Muscle of leg (tissue), 11 donors: ENCODE data around the gene COX17. TPM values are rescaled to one million over a fixed set of nuclear protein-coding genes. Genes with fewer than 3 reads are reported as not detected.

ENCODE experiments used
- DNase-seq: peaks from one replicate; pipeline ENCODE4 v3.0.0; 2013
- H3K27ac ChIP-seq: one replicate; pipeline ENCODE4 v1.5.1; 2013; ENCODE audit warnings: mild to moderate bottlenecking, low read length, control low read depth
- H3K27me3 ChIP-seq: one replicate; pipeline ENCODE4 v1.6.1; 2013; ENCODE audit warnings: low read length; ENCODE audit not compliant: control insufficient read depth, insufficient read depth
- H3K36me3 ChIP-seq: one replicate; pipeline ENCODE4 v1.6.1; 2013; ENCODE audit warnings: low read length; ENCODE audit not compliant: control insufficient read depth, insufficient read depth
- H3K4me1 ChIP-seq: one replicate; pipeline ENCODE4 v1.6.1; 2013; ENCODE audit warnings: low read length; ENCODE audit not compliant: control insufficient read depth, insufficient read depth
- H3K4me3 ChIP-seq: one replicate; pipeline ENCODE4 v1.5.1; 2013; ENCODE audit warnings: low read length, control low read depth
- H3K9me3 ChIP-seq: replicated peaks from 2 replicates; pipeline ENCODE4 v1.6.1; 2013; ENCODE audit warnings: low read depth, low read length; ENCODE audit not compliant: control insufficient read depth
- WGBS: methylation state at CpG from one replicate; pipeline ENCODE4 v1.1.5; 2013; ENCODE audit warnings: missing lambda C conversion rate; ENCODE audit not compliant: insufficient coverage; 5-methylcytosine and 5-hydroxymethylcytosine counted together
- polyA plus RNA-seq, 8 donors: library from polyadenylated mRNA; unstranded; fragments of 120-200 nt; gene quantifications; one replicate each; pipeline versions ENCODE4 v1.2.1 to v1.2.3, GENCODE V29; 2013; ENCODE audit warnings: inconsistent platforms in 1 of 8, low replicate concordance in 1 of 8; ENCODE audit not compliant: insufficient read length in 8 of 8, insufficient read depth in 1 of 8
- total RNA-seq: library from RNA; stranded (reverse); fragments of 120-200 nt; gene quantifications from one replicate; pipeline ENCODE4 v1.2.4, GENCODE V29; 2013

Gene COX17
- total and polyA plus RNA-seq, 9 donors, result 42.8 to 77.2 (median 64.8) TPM

DNA sequence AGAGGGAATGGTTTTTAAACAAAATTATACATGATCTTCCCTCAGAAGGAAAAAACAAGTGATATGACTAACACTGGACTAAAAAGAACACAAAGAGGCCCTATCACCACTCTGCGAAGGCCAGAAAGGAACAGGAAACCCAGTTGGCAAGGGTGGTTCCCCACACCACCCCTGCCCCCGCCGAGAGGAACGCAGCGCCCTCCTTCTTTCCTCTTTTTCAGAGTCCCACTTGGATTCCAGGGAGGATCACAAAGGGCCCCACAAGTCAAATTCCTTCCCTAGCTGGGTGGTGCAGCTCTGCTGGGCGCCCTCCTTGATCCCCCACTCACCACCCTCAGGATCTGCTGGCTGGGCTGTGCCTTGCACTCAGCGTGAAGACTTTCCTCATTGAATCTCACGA, 49.7 kb downstream of the COX17 start:
- 75% methylated on average over 8 of the region's 8 CpGs for WGBS
- H3K4me1 ChIP-seq, result peaks cover 2% of the 10 kb centered on the region
- no peak overlapping the region for H3K27ac ChIP-seq
- H3K4me3 ChIP-seq, result no peak overlapping the region
- no peaks in the 10 kb centered on the region for H3K27me3 ChIP-seq
- no peaks in the 10 kb centered on the region for H3K36me3 ChIP-seq
- DNase-seq, result no peak
- H3K9me3 ChIP-seq, result no peaks in the 10 kb centered on the region

DNA sequence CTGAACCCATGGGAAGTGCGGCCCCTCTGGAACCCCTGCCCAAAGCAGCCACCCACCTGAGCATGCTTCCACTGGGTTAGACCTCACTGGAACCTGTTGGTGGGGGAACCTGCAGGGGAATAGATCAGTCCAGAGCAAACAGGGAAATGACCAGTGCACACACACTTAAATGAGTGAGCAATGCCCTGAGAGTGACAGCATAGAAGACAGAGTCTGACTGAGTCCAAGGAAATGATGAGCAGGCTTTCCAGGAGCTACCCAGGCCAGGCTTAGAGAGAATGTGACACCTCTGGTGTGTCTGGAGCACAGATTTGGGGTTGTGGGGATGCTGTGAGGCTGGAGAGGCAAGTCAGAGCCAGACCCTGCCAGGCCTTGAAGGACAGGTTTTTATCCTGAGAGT, 51.0 kb downstream of the COX17 start:
- H3K27ac ChIP-seq, result no peak overlapping the region

DNA sequence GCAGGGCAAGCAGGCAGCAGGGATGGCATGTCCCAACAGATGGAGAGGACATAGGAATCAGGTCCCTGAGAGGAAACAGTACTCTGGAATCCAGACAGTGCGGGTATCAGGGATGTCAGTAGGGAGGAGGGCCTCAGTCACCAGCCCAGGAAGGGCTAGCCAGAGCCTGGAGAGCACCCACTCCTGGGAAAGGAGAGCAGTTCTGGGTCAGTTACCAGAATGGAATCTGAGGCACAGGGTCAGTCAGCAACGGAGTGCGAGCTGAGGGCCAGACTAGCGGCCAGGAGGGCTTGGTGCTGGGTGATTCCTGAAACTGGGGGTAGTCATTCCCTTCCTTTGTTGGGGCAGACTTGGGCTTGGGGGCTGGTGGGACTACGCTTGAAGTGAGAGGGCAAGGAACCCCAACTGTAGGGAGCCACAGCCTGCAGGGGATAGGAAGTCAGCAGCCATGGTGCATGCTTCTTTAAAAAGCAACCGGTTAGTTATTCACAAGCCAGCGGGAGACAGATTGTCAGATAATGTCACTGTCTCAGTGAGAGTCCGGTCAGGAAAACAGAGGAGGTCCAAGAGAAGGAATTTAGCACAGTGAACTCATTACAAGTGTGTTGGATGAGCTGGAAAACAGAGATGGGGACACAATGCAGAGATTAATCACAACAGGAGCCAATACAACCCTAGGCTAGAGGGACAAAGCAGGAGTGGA, 51.6 kb downstream of the COX17 start:
- Histone ChIP-seq H3K4me3 (no peak overlapping the region), H3K27ac (no peak overlapping the region), H3K9me3 (no peaks in the 10 kb centered on the region), H3K4me1 (peaks cover 5% of the 10 kb centered on the region), H3K36me3 (no peaks in the 10 kb centered on the region), H3K27me3 (no peaks in the 10 kb centered on the region)
- DNase-seq, result no peak
- WGBS, result 76% methylated on average over 8 of the region's 8 CpGs

More for the DNA sequence above, 51.0 kb downstream of the COX17 start:
- no peaks in the 10 kb centered on the region for H3K36me3 ChIP-seq
- H3K27me3 ChIP-seq, result no peaks in the 10 kb centered on the region
- no peak overlapping the region for H3K4me3 ChIP-seq
- DNase-seq, result no peak
- H3K4me1 ChIP-seq, result peaks cover 5% of the 10 kb centered on the region
- no CpG with 5 or more reads among the region's 1 CpG for WGBS
- H3K9me3 ChIP-seq, result no peaks in the 10 kb centered on the region

DNA sequence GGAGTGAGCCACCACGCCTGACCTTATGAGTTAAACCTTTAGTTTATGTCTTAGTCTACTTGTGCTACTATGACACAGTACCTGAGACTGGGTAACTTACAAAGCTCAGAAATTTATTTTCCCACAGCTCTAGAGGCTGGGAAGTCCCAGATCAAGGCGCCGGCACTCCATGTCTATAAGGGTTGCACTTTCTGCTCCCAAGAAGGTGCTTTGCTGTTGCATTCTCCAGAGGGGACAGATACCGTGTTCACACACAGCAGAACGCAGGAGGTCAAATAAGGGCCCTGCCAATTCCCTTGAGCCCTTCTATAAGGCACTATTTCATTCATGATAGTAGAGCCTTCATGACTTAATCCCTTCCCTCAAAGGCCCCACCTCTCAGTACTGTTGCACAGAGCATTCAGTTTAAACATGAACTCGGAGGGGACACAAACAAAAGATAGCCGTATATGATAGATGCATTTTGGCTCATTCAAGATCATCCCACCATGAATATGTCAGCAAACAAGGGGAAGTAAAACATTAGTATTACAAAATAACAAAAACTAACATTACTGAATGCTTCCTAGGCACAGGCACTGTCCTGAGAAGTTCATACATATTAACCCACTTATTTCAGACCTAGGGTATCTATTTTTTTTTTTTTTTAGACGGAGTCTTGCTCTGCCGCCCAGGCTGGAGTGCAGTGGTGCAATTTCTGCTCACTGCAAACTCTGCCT, 53.0 kb downstream of the COX17 start:
- DNase-seq, result no peak
- no peak overlapping the region for H3K27ac ChIP-seq
- 81% methylated on average over 3 of the region's 9 CpGs for WGBS
- H3K9me3 ChIP-seq, result no peaks in the 10 kb centered on the region
- H3K36me3 ChIP-seq, result no peaks in the 10 kb centered on the region
- no peak overlapping the region for H3K4me3 ChIP-seq
- H3K4me1 ChIP-seq, result peaks cover 4% of the 10 kb centered on the region
- no peaks in the 10 kb centered on the region for H3K27me3 ChIP-seq

DNA sequence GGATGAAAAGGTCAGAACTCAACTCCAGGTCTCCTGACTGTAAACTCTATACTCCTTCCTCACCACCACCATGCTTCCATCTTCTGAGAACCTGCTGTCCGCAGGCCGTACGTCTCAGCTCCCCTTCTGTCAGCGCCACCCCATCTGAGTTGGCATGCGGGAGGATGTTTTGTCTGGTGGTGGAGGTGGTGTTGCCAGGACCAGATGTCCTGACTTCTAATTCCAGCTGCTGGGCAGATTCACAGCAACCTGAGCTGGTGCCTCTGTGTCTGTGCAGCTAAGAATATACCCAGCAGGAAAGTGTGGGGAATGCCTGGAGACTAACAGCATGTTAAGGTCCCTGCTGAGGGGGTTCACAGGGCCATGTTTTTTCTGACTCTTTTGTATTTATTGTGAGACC, 56.3 kb downstream of the COX17 start:
- no CpG with 5 or more reads among the region's 5 CpGs for WGBS
- Histone ChIP-seq H3K4me3 (no peak overlapping the region), H3K36me3 (no peaks in the 10 kb centered on the region), H3K9me3 (no peaks in the 10 kb centered on the region), H3K27me3 (no peaks in the 10 kb centered on the region), H3K27ac (no peak overlapping the region), H3K4me1 (peaks cover 4% of the 10 kb centered on the region)
- no peak for DNase-seq

Other genes with a start within 250 kb of the COX17 start
- gene TMEM39A, start 213.8 kb downstream of the COX17 start, total RNA-seq, result 44.4 TPM
- gene TMEM39A, start 213.8 kb downstream of the COX17 start, polyA plus RNA-seq, result 10 to 100 TPM; 35.7 to 51.1 (median 38.7) TPM
- gene POGLUT1, start 208.4 kb downstream of the COX17 start, total RNA-seq, result 10.5 TPM
- 10 to 100 TPM in 7 of 8 donors, 1 to 10 TPM in 1; 9.7 to 13.6 (median 12.1) TPM for gene POGLUT1, start 208.4 kb downstream of the COX17 start, polyA plus RNA-seq
- gene TIMMDC1, start 178.9 kb downstream of the COX17 start, total RNA-seq, result 74.9 TPM
- gene TIMMDC1, start 178.9 kb downstream of the COX17 start, polyA plus RNA-seq, result 10 to 100 TPM; 68.3 to 81.7 (median 71.8) TPM
- 0.22 TPM for gene CD80, start 117.8 kb downstream of the COX17 start, total RNA-seq
- gene CD80, start 117.8 kb downstream of the COX17 start, polyA plus RNA-seq, result under 1 TPM in 6 of 8 donors, not detected in 2; 0.04 to 0.36 (median 0.10) TPM
- 4.0 TPM for gene ADPRH, start 97.9 kb downstream of the COX17 start, total RNA-seq
- gene ADPRH, start 97.9 kb downstream of the COX17 start, polyA plus RNA-seq, result 10 to 100 TPM in 1 of 8 donors, 1 to 10 TPM in 7; 6.7 to 10.3 (median 8.1) TPM
- 0.09 TPM for gene PLA1A, start 79.5 kb downstream of the COX17 start, total RNA-seq
- under 1 TPM in 6 of 8 donors, not detected in 2; 0.07 to 0.37 (median 0.21) TPM for gene PLA1A, start 79.5 kb downstream of the COX17 start, polyA plus RNA-seq
- 16.1 TPM for gene POPDC2, start 16.8 kb downstream of the COX17 start, total RNA-seq
- gene POPDC2, start 16.8 kb downstream of the COX17 start, polyA plus RNA-seq, result 10 to 100 TPM in 7 of 8 donors, 1 to 10 TPM in 1; 8.6 to 30.2 (median 13.4) TPM
- 1.4 TPM for gene CFAP91, start 25.6 kb upstream of the COX17 start, total RNA-seq
- gene CFAP91, start 25.6 kb upstream of the COX17 start, polyA plus RNA-seq, result 1 to 10 TPM in 1 of 8 donors, under 1 TPM in 7; 0.33 to 1.0 (median 0.67) TPM
- gene NR1I2, start 104.7 kb upstream of the COX17 start, total RNA-seq, result 0.27 TPM
- gene NR1I2, start 104.7 kb upstream of the COX17 start, polyA plus RNA-seq, result 1 to 10 TPM in 1 of 8 donors, under 1 TPM in 7; 0.19 to 1.9 (median 0.35) TPM